ENCODE data around the gene CDH4. TPM values are rescaled to one million over a fixed set of nuclear protein-coding genes. Genes with fewer than 3 reads are reported as not detected.

Gene CDH4
- total RNA-seq, 1 experiment from 2014 or later = 5.3 TPM

DNA sequence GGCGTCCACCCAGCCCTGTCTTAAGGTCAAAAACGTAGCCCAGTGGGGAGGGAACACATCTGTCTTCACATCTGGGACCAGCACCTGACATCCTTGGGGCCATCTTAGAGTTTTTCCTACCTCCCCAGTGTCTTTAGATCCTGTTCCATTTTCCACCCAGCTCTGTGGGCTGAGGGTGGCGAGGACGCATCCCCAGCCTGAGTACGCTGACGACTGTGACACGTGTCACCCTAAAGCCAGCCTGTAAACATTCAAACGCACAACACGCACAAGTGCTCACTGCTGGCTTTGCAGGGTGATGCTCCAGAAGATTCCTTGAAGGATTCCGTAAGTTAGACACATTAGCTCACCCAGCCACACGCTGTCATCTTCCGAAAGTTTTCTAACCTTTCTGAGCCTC is 597.8 kb downstream of the CDH4 start:
- no peak for ATAC-seq

DNA sequence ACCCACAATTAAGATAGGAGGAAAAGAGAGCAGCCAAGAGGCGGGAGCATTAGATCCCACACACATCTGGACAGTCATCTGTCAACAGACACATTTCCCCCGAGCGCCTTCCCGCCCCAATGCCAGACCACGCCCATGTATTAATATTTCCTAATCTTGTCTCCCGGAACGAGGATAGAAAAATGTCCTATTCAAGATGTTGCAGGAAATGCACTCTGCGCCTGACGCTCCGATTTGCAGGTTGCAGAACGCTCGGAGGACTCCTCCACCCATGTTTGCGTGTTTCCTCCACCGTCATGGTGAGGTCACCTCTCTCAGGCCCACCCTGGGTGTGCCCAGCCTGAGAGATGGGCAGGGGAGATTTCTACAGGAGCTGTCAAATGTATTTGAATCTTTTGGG is 598.4 kb downstream of the CDH4 start:
- POLR2A ChIA-PET = no interaction called here
- H3K27ac Mint-ChIP-seq = no peak overlapping the region
- no peak for ATAC-seq
- CTCF ChIA-PET = no interaction called here
- DNase-seq (ENCODE audit: low spot score) = no peak
- peaks cover 4% of the 10 kb centered on the region; the same call in 1 of the 2 replicates for H3K36me3 Mint-ChIP-seq
- no peak overlapping the region for H3K4me3 Mint-ChIP-seq
- peaks cover 11% of the 10 kb centered on the region for H3K9me3 Mint-ChIP-seq
- H3K4me1 Mint-ChIP-seq = no peaks in the 10 kb centered on the region
- H3K27me3 Mint-ChIP-seq (ENCODE audit: low read depth) = peaks cover 18% of the 10 kb centered on the region
- TF ChIP-seq, protein P1, sequence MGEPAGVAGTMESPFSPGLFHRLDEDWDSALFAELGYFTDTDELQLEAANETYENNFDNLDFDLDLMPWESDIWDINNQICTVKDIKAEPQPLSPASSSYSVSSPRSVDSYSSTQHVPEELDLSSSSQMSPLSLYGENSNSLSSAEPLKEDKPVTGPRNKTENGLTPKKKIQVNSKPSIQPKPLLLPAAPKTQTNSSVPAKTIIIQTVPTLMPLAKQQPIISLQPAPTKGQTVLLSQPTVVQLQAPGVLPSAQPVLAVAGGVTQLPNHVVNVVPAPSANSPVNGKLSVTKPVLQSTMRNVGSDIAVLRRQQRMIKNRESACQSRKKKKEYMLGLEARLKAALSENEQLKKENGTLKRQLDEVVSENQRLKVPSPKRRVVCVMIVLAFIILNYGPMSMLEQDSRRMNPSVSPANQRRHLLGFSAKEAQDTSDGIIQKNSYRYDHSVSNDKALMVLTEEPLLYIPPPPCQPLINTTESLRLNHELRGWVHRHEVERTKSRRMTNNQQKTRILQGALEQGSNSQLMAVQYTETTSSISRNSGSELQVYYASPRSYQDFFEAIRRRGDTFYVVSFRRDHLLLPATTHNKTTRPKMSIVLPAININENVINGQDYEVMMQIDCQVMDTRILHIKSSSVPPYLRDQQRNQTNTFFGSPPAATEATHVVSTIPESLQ (CRISPR knock-in tag; IDR thresholded peaks at IDR 0.05) = no peak
- TF ChIP-seq ELF4 (CRISPR knock-in tag; IDR thresholded peaks at IDR 0.05; ENCODE audit: low read depth) (no peak), JUN (CRISPR knock-in tag; IDR thresholded peaks at IDR 0.05) (no peak), ZNF121 (CRISPR knock-in tag; IDR thresholded peaks at IDR 0.05) (no peak), TP53 (CRISPR knock-in tag; IDR thresholded peaks at IDR 0.05) (no peak), ZNF396 (CRISPR knock-in tag; IDR thresholded peaks at IDR 0.05; ENCODE audit: borderline replicate concordance) (no peak), RORB (CRISPR knock-in tag; IDR thresholded peaks at IDR 0.05) (no peak), NFATC4 (CRISPR knock-in tag; IDR thresholded peaks at IDR 0.05) (no peak), ZNF317 (CRISPR knock-in tag; IDR thresholded peaks at IDR 0.05; ENCODE audit: borderline replicate concordance, low read depth) (no peak), TCF7 (CRISPR knock-in tag; IDR thresholded peaks at IDR 0.05; ENCODE audit: low read depth) (no peak), SOX15 (CRISPR knock-in tag; IDR thresholded peaks at IDR 0.05) (no peak)
- TF ChIP-seq, protein P2, sequence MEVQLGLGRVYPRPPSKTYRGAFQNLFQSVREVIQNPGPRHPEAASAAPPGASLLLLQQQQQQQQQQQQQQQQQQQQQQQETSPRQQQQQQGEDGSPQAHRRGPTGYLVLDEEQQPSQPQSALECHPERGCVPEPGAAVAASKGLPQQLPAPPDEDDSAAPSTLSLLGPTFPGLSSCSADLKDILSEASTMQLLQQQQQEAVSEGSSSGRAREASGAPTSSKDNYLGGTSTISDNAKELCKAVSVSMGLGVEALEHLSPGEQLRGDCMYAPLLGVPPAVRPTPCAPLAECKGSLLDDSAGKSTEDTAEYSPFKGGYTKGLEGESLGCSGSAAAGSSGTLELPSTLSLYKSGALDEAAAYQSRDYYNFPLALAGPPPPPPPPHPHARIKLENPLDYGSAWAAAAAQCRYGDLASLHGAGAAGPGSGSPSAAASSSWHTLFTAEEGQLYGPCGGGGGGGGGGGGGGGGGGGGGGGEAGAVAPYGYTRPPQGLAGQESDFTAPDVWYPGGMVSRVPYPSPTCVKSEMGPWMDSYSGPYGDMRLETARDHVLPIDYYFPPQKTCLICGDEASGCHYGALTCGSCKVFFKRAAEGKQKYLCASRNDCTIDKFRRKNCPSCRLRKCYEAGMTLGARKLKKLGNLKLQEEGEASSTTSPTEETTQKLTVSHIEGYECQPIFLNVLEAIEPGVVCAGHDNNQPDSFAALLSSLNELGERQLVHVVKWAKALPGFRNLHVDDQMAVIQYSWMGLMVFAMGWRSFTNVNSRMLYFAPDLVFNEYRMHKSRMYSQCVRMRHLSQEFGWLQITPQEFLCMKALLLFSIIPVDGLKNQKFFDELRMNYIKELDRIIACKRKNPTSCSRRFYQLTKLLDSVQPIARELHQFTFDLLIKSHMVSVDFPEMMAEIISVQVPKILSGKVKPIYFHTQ (CRISPR knock-in tag; IDR thresholded peaks at IDR 0.05) = no peak
- TF ChIP-seq, protein P3, sequence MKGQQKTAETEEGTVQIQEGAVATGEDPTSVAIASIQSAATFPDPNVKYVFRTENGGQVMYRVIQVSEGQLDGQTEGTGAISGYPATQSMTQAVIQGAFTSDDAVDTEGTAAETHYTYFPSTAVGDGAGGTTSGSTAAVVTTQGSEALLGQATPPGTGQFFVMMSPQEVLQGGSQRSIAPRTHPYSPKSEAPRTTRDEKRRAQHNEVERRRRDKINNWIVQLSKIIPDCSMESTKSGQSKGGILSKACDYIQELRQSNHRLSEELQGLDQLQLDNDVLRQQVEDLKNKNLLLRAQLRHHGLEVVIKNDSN (CRISPR knock-in tag; IDR thresholded peaks at IDR 0.05) = no peak
- TF ChIP-seq, protein P4, sequence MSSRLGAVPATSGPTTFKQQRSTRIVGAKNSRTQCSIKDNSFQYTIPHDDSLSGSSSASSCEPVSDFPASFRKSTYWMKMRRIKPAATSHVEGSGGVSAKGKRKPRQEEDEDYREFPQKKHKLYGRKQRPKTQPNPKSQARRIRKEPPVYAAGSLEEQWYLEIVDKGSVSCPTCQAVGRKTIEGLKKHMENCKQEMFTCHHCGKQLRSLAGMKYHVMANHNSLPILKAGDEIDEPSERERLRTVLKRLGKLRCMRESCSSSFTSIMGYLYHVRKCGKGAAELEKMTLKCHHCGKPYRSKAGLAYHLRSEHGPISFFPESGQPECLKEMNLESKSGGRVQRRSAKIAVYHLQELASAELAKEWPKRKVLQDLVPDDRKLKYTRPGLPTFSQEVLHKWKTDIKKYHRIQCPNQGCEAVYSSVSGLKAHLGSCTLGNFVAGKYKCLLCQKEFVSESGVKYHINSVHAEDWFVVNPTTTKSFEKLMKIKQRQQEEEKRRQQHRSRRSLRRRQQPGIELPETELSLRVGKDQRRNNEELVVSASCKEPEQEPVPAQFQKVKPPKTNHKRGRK (CRISPR knock-in tag; IDR thresholded peaks at IDR 0.05; ENCODE audit: borderline replicate concordance) = no peak
- TF ChIP-seq, protein P5, sequence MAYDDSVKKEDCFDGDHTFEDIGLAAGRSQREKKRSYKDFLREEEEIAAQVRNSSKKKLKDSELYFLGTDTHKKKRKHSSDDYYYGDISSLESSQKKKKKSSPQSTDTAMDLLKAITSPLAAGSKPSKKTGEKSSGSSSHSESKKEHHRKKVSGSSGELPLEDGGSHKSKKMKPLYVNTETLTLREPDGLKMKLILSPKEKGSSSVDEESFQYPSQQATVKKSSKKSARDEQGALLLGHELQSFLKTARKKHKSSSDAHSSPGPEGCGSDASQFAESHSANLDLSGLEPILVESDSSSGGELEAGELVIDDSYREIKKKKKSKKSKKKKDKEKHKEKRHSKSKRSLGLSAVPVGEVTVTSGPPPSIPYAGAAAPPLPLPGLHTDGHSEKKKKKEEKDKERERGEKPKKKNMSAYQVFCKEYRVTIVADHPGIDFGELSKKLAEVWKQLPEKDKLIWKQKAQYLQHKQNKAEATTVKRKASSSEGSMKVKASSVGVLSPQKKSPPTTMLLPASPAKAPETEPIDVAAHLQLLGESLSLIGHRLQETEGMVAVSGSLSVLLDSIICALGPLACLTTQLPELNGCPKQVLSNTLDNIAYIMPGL (CRISPR knock-in tag; IDR thresholded peaks at IDR 0.05) = no peak
- TF ChIP-seq, protein P6, sequence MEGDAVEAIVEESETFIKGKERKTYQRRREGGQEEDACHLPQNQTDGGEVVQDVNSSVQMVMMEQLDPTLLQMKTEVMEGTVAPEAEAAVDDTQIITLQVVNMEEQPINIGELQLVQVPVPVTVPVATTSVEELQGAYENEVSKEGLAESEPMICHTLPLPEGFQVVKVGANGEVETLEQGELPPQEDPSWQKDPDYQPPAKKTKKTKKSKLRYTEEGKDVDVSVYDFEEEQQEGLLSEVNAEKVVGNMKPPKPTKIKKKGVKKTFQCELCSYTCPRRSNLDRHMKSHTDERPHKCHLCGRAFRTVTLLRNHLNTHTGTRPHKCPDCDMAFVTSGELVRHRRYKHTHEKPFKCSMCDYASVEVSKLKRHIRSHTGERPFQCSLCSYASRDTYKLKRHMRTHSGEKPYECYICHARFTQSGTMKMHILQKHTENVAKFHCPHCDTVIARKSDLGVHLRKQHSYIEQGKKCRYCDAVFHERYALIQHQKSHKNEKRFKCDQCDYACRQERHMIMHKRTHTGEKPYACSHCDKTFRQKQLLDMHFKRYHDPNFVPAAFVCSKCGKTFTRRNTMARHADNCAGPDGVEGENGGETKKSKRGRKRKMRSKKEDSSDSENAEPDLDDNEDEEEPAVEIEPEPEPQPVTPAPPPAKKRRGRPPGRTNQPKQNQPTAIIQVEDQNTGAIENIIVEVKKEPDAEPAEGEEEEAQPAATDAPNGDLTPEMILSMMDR (IDR thresholded peaks at IDR 0.05) = no peak
- TF ChIP-seq, protein P7, sequence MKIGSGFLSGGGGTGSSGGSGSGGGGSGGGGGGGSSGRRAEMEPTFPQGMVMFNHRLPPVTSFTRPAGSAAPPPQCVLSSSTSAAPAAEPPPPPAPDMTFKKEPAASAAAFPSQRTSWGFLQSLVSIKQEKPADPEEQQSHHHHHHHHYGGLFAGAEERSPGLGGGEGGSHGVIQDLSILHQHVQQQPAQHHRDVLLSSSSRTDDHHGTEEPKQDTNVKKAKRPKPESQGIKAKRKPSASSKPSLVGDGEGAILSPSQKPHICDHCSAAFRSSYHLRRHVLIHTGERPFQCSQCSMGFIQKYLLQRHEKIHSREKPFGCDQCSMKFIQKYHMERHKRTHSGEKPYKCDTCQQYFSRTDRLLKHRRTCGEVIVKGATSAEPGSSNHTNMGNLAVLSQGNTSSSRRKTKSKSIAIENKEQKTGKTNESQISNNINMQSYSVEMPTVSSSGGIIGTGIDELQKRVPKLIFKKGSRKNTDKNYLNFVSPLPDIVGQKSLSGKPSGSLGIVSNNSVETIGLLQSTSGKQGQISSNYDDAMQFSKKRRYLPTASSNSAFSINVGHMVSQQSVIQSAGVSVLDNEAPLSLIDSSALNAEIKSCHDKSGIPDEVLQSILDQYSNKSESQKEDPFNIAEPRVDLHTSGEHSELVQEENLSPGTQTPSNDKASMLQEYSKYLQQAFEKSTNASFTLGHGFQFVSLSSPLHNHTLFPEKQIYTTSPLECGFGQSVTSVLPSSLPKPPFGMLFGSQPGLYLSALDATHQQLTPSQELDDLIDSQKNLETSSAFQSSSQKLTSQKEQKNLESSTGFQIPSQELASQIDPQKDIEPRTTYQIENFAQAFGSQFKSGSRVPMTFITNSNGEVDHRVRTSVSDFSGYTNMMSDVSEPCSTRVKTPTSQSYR (CRISPR knock-in tag; IDR thresholded peaks at IDR 0.05) = no peak

More for the DNA sequence above, 597.8 kb downstream of the CDH4 start:
- CTCF ChIA-PET = no interaction called here
- TF ChIP-seq, protein P8, sequence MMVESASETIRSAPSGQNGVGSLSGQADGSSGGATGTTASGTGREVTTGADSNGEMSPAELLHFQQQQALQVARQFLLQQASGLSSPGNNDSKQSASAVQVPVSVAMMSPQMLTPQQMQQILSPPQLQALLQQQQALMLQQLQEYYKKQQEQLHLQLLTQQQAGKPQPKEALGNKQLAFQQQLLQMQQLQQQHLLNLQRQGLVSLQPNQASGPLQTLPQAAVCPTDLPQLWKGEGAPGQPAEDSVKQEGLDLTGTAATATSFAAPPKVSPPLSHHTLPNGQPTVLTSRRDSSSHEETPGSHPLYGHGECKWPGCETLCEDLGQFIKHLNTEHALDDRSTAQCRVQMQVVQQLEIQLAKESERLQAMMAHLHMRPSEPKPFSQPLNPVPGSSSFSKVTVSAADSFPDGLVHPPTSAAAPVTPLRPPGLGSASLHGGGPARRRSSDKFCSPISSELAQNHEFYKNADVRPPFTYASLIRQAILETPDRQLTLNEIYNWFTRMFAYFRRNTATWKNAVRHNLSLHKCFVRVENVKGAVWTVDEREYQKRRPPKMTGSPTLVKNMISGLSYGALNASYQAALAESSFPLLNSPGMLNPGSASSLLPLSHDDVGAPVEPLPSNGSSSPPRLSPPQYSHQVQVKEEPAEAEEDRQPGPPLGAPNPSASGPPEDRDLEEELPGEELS (CRISPR knock-in tag; IDR thresholded peaks at IDR 0.05) = no peak
- TF ChIP-seq KAT7 (CRISPR knock-in tag; IDR thresholded peaks at IDR 0.05; ENCODE audit: borderline replicate concordance) = no peak
- no peak for TF ChIP-seq ZBTB21 (CRISPR knock-in tag; IDR thresholded peaks at IDR 0.05; ENCODE audit: borderline replicate concordance)
- no peak for TF ChIP-seq EMX1 (CRISPR knock-in tag; IDR thresholded peaks at IDR 0.05)
- no peak for TF ChIP-seq JAZF1 (CRISPR knock-in tag; IDR thresholded peaks at IDR 0.05)
- H3K27me3 Mint-ChIP-seq (ENCODE audit: low read depth) = peaks cover 18% of the 10 kb centered on the region
- no peaks in the 10 kb centered on the region for H3K4me1 Mint-ChIP-seq
- H3K27ac Mint-ChIP-seq = no peak overlapping the region
- DNase-seq (ENCODE audit: low spot score) = no peak
- no peak overlapping the region for H3K4me3 Mint-ChIP-seq
- peaks cover 11% of the 10 kb centered on the region for H3K9me3 Mint-ChIP-seq
- H3K36me3 Mint-ChIP-seq = peaks cover 4% of the 10 kb centered on the region; the same call in 1 of the 2 replicates
- POLR2A ChIA-PET = no interaction called here
